MM.1S (cell line): ENCODE measurements around the gene ZPR1.

ENCODE experiments used
- DNase-seq: peaks from one replicate; pipeline ENCODE4 v3.0.0-alpha.2; 2015
- H2AFZ ChIP-seq: fragments of 300-600 bp; sonication (generic); 2 replicates; pipeline ENCODE4 v1.6.0; 2016; ENCODE audit warnings: antibody characterized with exemption, low read length
- H3F3A ChIP-seq: fragments of 300-600 bp; sonication (generic); 2 replicates; pipeline ENCODE4 v1.6.1; 2016; ENCODE audit warnings: mild to moderate bottlenecking, antibody characterized with exemption, low read length, moderate library complexity, mixed read lengths; ENCODE audit not compliant: insufficient read depth
- H3K27ac ChIP-seq: fragments of 300-600 bp; sonication (generic); 2 replicates; pipeline ENCODE4 v1.5.1; 2016; ENCODE audit warnings: mild to moderate bottlenecking, low read length
- H3K27me3 ChIP-seq: fragments of 300-600 bp; sonication (generic); replicated peaks from 2 replicates; pipeline ENCODE4 v1.6.0; 2016; ENCODE audit warnings: low read length; ENCODE audit not compliant: insufficient read depth
- H3K36me3 ChIP-seq: fragments of 300-600 bp; sonication (generic); replicated peaks from 2 replicates; pipeline ENCODE4 v1.6.1; 2016; ENCODE audit warnings: mild to moderate bottlenecking, low read length, mixed read lengths; ENCODE audit not compliant: insufficient read depth
- H3K4me1 ChIP-seq: fragments of 300-600 bp; sonication (generic); 2 replicates; pipeline ENCODE4 v1.6.1; 2016; ENCODE audit warnings: low read length, mixed read lengths
- H3K4me2 ChIP-seq: fragments of 300-600 bp; sonication (generic); 2 replicates; pipeline ENCODE4 v1.6.0; 2016; ENCODE audit warnings: low read depth, low read length
- H3K4me3 ChIP-seq: fragments of 300-600 bp; sonication (generic); 2 replicates; pipeline ENCODE4 v1.5.1; 2016; ENCODE audit warnings: low read length, mixed read lengths
- H3K79me2 ChIP-seq: fragments of 300-600 bp; sonication (generic); 2 replicates; pipeline ENCODE4 v1.6.1; 2016; ENCODE audit warnings: mixed run types, low read length, mixed read lengths
- H3K9ac ChIP-seq: fragments of 300-600 bp; sonication (generic); 2 replicates; pipeline ENCODE4 v1.6.1; 2016; ENCODE audit warnings: low read length, mixed read lengths
- H3K9me2 ChIP-seq: fragments of 300-600 bp; sonication (generic); replicated peaks from 2 replicates; pipeline ENCODE4 v1.6.1; 2016; ENCODE audit warnings: mild to moderate bottlenecking, low read length, mixed read lengths; ENCODE audit not compliant: insufficient read depth
- H3K9me3 ChIP-seq: fragments of 300-600 bp; sonication (generic); replicated peaks from 2 replicates; pipeline ENCODE4 v1.6.1; 2016; ENCODE audit warnings: mild to moderate bottlenecking, low read length, mixed read lengths; ENCODE audit not compliant: insufficient read depth
- H4K20me1 ChIP-seq: fragments of 300-600 bp; sonication (generic); 2 replicates; pipeline ENCODE4 v1.6.1; 2016; ENCODE audit warnings: mild to moderate bottlenecking, low read length, moderate library complexity, mixed read lengths; ENCODE audit not compliant: insufficient read depth
- CTCF ChIP-seq: fragments of 300-600 bp; sonication (generic); IDR thresholded peaks from 2 replicates; pipeline ENCODE4 v1.5.1; 2016; ENCODE audit warnings: antibody characterized with exemption, low read length, mixed read lengths
- EZH2 ChIP-seq: fragments of 300-600 bp; sonication (generic); optimal IDR thresholded peaks from 2 replicates; pipeline ENCODE3; 2017; ENCODE audit warnings: low read depth, mild to moderate bottlenecking, antibody characterized with exemption, low read length, mixed read lengths
- EZH2phosphoT487 ChIP-seq: fragments of 300-600 bp; sonication (generic); IDR thresholded peaks from 2 replicates; pipeline ENCODE4 v1.6.1; 2018; ENCODE audit warnings: antibody characterized with exemption, low read length

ZPR1 gene

GRCh38 chr11:116797816-116798215 lies 10.0 kb upstream of the ZPR1 start:
- H3F3A ChIP-seq, result no peaks in the 10 kb centered on the region
- no peak overlapping the region for H3K4me3 ChIP-seq
- no peaks in the 10 kb centered on the region for H3K9me3 ChIP-seq
- TF ChIP-seq CTCF (no peak), EZH2phosphoT487 (no peak), EZH2 (no peak)
- H2AFZ ChIP-seq, result no peak overlapping the region
- H3K27me3 ChIP-seq, result no peaks in the 10 kb centered on the region
- no peaks in the 10 kb centered on the region for H4K20me1 ChIP-seq
- H3K9me2 ChIP-seq, result no peaks in the 10 kb centered on the region
- H3K4me1 ChIP-seq, result no peaks in the 10 kb centered on the region
- no peaks in the 10 kb centered on the region for H3K36me3 ChIP-seq
- no peaks in the 10 kb centered on the region for H3K79me2 ChIP-seq
- H3K4me2 ChIP-seq, result no peak overlapping the region
- H3K27ac ChIP-seq, result no peak overlapping the region
- DNase-seq, result no peak
- no peak overlapping the region for H3K9ac ChIP-seq

- Histone ChIP-seq H3K9ac (no peak overlapping the region), H3K9me3 (no peaks in the 10 kb centered on the region), H3K4me2 (no peak overlapping the region), H2AFZ (no peak overlapping the region), H3K27me3 (no peaks in the 10 kb centered on the region), H3K27ac (no peak overlapping the region), H3F3A (no peaks in the 10 kb centered on the region), H3K36me3 (no peaks in the 10 kb centered on the region), H3K4me3 (no peak overlapping the region), H3K9me2 (no peaks in the 10 kb centered on the region), H3K4me1 (peaks cover 3% of the 10 kb centered on the region), H3K79me2 (no peaks in the 10 kb centered on the region), H4K20me1 (no peaks in the 10 kb centered on the region)
- DNase-seq, result no peak
- TF ChIP-seq EZH2phosphoT487 (no peak), CTCF (no peak), EZH2 (no peak)
Observed at GRCh38 chr11:116796548-116796947, 8.7 kb upstream of the ZPR1 start.

- H3K27ac ChIP-seq, result no peak overlapping the region
- H3K4me1 ChIP-seq, result peaks cover 5% of the 10 kb centered on the region
- no peaks in the 10 kb centered on the region for H3K9me2 ChIP-seq
Observed at GRCh38 chr11:116794851-116795250, 7.0 kb upstream of the ZPR1 start.

More at GRCh38 chr11:116794851-116795250, 7.0 kb upstream of the ZPR1 start:
- TF ChIP-seq EZH2phosphoT487 (no peak), CTCF (no peak), EZH2 (no peak)
- Histone ChIP-seq H3K9me3 (no peaks in the 10 kb centered on the region), H3K79me2 (no peaks in the 10 kb centered on the region), H3K4me2 (no peak overlapping the region), H3K36me3 (no peaks in the 10 kb centered on the region), H3K4me3 (no peak overlapping the region), H3K27me3 (no peaks in the 10 kb centered on the region), H3F3A (no peaks in the 10 kb centered on the region), H2AFZ (no peak overlapping the region), H3K9ac (no peak overlapping the region), H4K20me1 (no peaks in the 10 kb centered on the region)
- no peak for DNase-seq
